Measurements from ENCODE around the gene BCKDHA. TPM values are rescaled to one million over a fixed set of nuclear protein-coding genes. Genes with fewer than 3 reads are reported as not detected.
A peak's percentile ranks its signal among the peaks of the same experiment; 100 is the strongest.

BCKDHA gene
- total and polyA plus RNA-seq, 2 of the 4 experiments (the other 2 are of a cell fraction): 7.6 to 7.7 TPM

DNA sequence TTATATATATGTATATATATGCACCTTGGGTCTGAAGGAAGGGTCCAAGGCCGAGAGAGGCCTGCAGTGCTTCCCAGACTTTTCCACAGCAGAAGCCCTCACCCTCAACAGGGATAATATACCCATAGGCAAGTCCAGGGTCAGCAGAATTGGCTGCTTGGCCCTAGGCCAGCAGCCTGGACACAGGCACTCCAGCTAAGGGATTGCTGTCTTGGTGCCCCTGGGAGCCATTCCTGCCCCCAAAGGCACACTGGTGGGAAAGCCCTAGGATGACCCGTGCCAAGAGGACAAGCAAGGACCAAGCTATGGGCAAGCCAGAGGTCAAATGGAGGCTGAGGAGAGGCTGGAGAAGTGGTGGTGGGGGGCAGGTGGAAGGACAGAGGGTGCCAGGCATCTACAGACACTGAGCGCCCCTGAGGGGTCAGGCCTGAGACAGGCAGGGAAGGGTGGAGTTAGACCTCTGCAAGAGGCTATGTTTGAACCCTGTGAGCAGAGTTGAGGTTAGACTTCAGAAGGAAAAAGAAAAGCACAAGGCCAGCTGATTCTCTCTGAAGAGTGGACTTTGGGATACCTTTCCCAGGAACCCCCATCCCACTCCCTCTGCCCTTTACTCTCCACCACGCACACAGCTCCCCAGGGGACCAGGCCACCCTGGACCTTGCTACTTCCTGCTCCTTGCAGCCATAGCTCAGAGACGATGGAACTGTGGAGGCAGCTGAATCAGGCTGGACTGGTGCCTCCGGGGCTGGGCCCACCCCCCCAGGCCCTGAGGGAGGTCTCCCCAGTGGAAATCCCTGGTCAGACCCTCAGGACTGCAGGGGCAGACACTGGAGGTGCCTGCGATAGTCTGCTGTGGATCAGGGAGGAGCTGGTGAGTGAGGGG lies 45.1 kb downstream of the BCKDHA start, which contains the start of gene ERICH4:
Gene ERICH4, plus strand, starts transcription at position 684 of the 883 bp plus-strand sequence. Its CDS starts 14 bp downstream, at position 698.
- in situ Hi-C loops (cut with MboI; ENCODE audit: low sequenced_read_pairs) (loop anchor here (5.0 kb wide), 1 partner anchor 130 kb away; no protein-coding TSS in a partner anchor), dilution Hi-C loops (cut with HindIII; ENCODE audit: low sequenced_read_pairs, unreplicated experiment) (no loop called here)
- 46% methylated on average over 5 of the region's 7 CpGs; no CpG with 5 or more reads in 1 of the 2 experiments for WGBS, 2 experiments (ENCODE audit: extremely low coverage in 2 of 2, insufficient read length in 1 of 2)

More for the DNA sequence above, 45.1 kb downstream of the BCKDHA start, which contains the start of gene ERICH4:
- Histone ChIP-seq H2BK120ac (ENCODE audit: low read depth, low read length) (no peak within 1 kb of the TSS), H3K18ac (ENCODE audit: low read depth, low read length) (no peak within 1 kb of the TSS), H2AFZ (replicated peaks; ENCODE audit: low read length, poor library complexity) (peak within 1 kb of the TSS; percentile 13), H3K4me1 (ENCODE audit: control insufficient read depth, insufficient read depth, low read length) (no peaks in the 10 kb centered on the region; the same call in 1 of the 2 replicates), H2AK9ac (replicated peaks; ENCODE audit: low read depth, low read length, poor library complexity) (no peak within 1 kb of the TSS), H3K23ac (ENCODE audit: low read depth, low read length) (no peak within 1 kb of the TSS), H4K91ac (ENCODE audit: insufficient read depth, low read depth, low read length) (no peak within 1 kb of the TSS), H3K36me3 (ENCODE audit: control insufficient read depth, insufficient read depth, low read length) (peaks cover 3% of the 10 kb centered on the region; the same call in 1 of the 2 replicates), H3K4me2 (ENCODE audit: low read depth, low read length) (no peak within 1 kb of the TSS), H3K27ac (ENCODE audit: insufficient read depth, low read length) (no peak within 1 kb of the TSS), H3K14ac (replicated peaks; ENCODE audit: low read depth, low read length) (no peak within 1 kb of the TSS), H3K9ac (ENCODE audit: low read depth, low read length) (no peak within 1 kb of the TSS), H4K20me1 (ENCODE audit: insufficient read depth, low read length) (no peaks in the 10 kb centered on the region), H3K56ac (ENCODE audit: extremely low read depth, insufficient read depth, low read length) (no peak within 1 kb of the TSS), H2BK20ac (ENCODE audit: low read depth, low read length) (no peak within 1 kb of the TSS), H3K4me3 (ENCODE audit: insufficient read depth, low read depth, low read length) (no peak within 1 kb of the TSS), H3K9me3 (ENCODE audit: control insufficient read depth, insufficient read depth, low read length) (no peaks in the 10 kb centered on the region), H3K4ac (ENCODE audit: low read depth, low read length) (no peak within 1 kb of the TSS), H4K8ac (ENCODE audit: low read depth in 2 of 2, low read length in 2 of 2) (no peak within 1 kb of the TSS), H2BK5ac (ENCODE audit: low read depth, low read length, poor library complexity, severe bottlenecking) (no peak within 1 kb of the TSS), H4K5ac (ENCODE audit: low read depth, low read length) (no peak within 1 kb of the TSS), H3K9me1 (ENCODE audit: insufficient read depth, low read length) (no peaks in the 10 kb centered on the region; the same call in 1 of the 2 replicates), H2AK5ac (ENCODE audit: low read depth, low read length) (no peak within 1 kb of the TSS), H3K79me1 (ENCODE audit: low read depth in 1 of 2, low read length in 2 of 2) (peaks cover 8 to 13% of the 10 kb centered on the region in 2 experiments), H2BK15ac (ENCODE audit: low read depth, low read length) (no peak within 1 kb of the TSS), H3K27me3 (ENCODE audit: control insufficient read depth, insufficient read depth, low read length) (peaks cover 3% of the 10 kb centered on the region)
- intact Hi-C loops (cut with micrococcal nuclease): no loop called here
- POLR2A ChIA-PET (ENCODE audit: unreplicated experiment): no interaction called here
- ATAC-seq (ENCODE audit: low read depth) (no peak), DNase-seq (no peak)
- TF ChIP-seq BHLHE40 (IDR thresholded peaks at IDR 0.05; ENCODE audit: low read depth, low read length): no peak
- TF ChIP-seq RCOR1 (IDR thresholded peaks at IDR 0.05; ENCODE audit: insufficient replicate concordance, low read length): no peak
- no peak for TF ChIP-seq MAZ (IDR thresholded peaks at IDR 0.05; ENCODE audit: borderline replicate concordance, low read depth, low read length)
- TF ChIP-seq ELK1 (IDR thresholded peaks at IDR 0.05; ENCODE audit: borderline replicate concordance, low read depth, low read length): no peak
- TF ChIP-seq, protein P1, sequence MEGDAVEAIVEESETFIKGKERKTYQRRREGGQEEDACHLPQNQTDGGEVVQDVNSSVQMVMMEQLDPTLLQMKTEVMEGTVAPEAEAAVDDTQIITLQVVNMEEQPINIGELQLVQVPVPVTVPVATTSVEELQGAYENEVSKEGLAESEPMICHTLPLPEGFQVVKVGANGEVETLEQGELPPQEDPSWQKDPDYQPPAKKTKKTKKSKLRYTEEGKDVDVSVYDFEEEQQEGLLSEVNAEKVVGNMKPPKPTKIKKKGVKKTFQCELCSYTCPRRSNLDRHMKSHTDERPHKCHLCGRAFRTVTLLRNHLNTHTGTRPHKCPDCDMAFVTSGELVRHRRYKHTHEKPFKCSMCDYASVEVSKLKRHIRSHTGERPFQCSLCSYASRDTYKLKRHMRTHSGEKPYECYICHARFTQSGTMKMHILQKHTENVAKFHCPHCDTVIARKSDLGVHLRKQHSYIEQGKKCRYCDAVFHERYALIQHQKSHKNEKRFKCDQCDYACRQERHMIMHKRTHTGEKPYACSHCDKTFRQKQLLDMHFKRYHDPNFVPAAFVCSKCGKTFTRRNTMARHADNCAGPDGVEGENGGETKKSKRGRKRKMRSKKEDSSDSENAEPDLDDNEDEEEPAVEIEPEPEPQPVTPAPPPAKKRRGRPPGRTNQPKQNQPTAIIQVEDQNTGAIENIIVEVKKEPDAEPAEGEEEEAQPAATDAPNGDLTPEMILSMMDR (conservative IDR thresholded peaks at IDR 0.05; ENCODE audit: low read depth, low read length): no peak
- no peak for TF ChIP-seq MXI1 (IDR thresholded peaks at IDR 0.05; ENCODE audit: borderline replicate concordance, low read depth, low read length)
- no TSS peak for BruUV-seq (replicated peaks)
- CTCF ChIA-PET: no interaction called here
